Gastrocnemius medialis (tissue), 4 donors: ENCODE measurements around the gene C19orf85.

Source experiments
- POLR2A ChIP-seq, 2 donors: fragments of 450-650 bp; IDR thresholded peaks; one replicate each; pipeline ENCODE4 v1.6.1; 2017; ENCODE audit warnings: antibody characterized with exemption in 2 of 2, mild to moderate bottlenecking in 2 of 2, moderate library complexity in 2 of 2
- TF ChIP-seq, protein P1 (sequence below), 5 experiments: fragments of 450-650 bp in 3 of 5; fragments of 200-600 bp in 2 of 5; sonication (generic) in 2 of 5; IDR thresholded peaks in 4 of 5; conservative IDR thresholded peaks in 1 of 5; 1 replicate in 4 of 5; 2 replicates in 1 of 5; pipeline ENCODE4 v1.5.1; 2016 to 2019; ENCODE audit warnings: antibody characterized with exemption in 5 of 5, mild to moderate bottlenecking in 3 of 5, moderate library complexity in 3 of 5

DNA sequence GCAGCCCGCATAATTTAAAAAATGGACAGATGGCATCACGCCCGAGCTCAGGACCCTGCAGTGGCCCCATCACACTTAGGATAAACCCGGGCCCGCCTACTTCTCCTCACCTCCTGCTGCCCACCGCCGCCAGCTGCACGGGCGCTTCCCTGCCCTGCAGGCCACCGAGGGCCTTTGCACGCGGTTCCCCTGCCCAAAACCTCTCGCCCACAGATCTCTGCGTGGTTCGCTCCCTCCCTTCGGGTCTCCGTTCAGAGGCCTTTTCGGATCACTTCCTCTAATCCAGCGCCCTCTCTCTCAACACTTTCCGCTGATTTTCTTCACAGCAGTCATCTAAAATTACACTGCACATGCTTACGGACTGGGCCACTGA is 23.2 kb downstream of the C19orf85 start:
- TF ChIP-seq, protein P1, sequence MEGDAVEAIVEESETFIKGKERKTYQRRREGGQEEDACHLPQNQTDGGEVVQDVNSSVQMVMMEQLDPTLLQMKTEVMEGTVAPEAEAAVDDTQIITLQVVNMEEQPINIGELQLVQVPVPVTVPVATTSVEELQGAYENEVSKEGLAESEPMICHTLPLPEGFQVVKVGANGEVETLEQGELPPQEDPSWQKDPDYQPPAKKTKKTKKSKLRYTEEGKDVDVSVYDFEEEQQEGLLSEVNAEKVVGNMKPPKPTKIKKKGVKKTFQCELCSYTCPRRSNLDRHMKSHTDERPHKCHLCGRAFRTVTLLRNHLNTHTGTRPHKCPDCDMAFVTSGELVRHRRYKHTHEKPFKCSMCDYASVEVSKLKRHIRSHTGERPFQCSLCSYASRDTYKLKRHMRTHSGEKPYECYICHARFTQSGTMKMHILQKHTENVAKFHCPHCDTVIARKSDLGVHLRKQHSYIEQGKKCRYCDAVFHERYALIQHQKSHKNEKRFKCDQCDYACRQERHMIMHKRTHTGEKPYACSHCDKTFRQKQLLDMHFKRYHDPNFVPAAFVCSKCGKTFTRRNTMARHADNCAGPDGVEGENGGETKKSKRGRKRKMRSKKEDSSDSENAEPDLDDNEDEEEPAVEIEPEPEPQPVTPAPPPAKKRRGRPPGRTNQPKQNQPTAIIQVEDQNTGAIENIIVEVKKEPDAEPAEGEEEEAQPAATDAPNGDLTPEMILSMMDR (IDR thresholded peaks at IDR 0.05 in 4 of 5, conservative IDR thresholded peaks at IDR 0.05 in 1 of 5) = no peak
- TF ChIP-seq POLR2A (IDR thresholded peaks at IDR 0.05) = no peak
